Natural killer cell (primary cell): ENCODE results near the gene SELENOO. TPM values are rescaled to one million over a fixed set of nuclear protein-coding genes. Genes with fewer than 3 reads are reported as not detected.

Source experiments
- ATAC-seq, 3 donors: fragments of 150-1000 bp in 2 of 3; fragments of 200-7000 bp in 1 of 3; cut with Tn5 transposase; 1 replicate in 1 of 3; 2 replicates in 2 of 3; pipeline ENCODE4 v1.10.0; 2021; ENCODE audit warnings: mild to moderate bottlenecking in 2 of 3, moderate library complexity in 2 of 3
- DNase-seq, 2 donors: peaks; one replicate each; pipeline versions ENCODE4 v3.0.0 to v3.0.0-alpha.2; 2013 to 2021; ENCODE audit warnings: mixed read lengths in 1 of 2
- H3K27ac ChIP-seq: one replicate; pipeline ENCODE4 v1.5.1; 2013; ENCODE audit warnings: mild to moderate bottlenecking, low read length
- H3K27me3 ChIP-seq: one replicate; pipeline ENCODE4 v1.6.1; 2013; ENCODE audit warnings: low read length; ENCODE audit not compliant: control insufficient read depth, insufficient read depth
- H3K36me3 ChIP-seq: one replicate; pipeline ENCODE4 v1.6.1; 2013; ENCODE audit warnings: low read length; ENCODE audit not compliant: control insufficient read depth, insufficient read depth
- H3K4me1 ChIP-seq: one replicate; pipeline ENCODE4 v1.6.1; 2013; ENCODE audit warnings: low read length; ENCODE audit not compliant: control insufficient read depth, insufficient read depth
- H3K4me3 ChIP-seq: one replicate; pipeline ENCODE4 v1.5.1; 2013; ENCODE audit warnings: low read length
- H3K9me3 ChIP-seq: one replicate; pipeline ENCODE4 v1.6.1; 2013; ENCODE audit warnings: low read length; ENCODE audit not compliant: control insufficient read depth, insufficient read depth
- H3K27ac Mint-ChIP-seq, 2 donors: one replicate each; pipeline ENCODE4 v1.8.0; 2022; ENCODE audit warnings: mild to moderate bottlenecking in 2 of 2, mixed read lengths in 2 of 2, moderate library complexity in 1 of 2
- H3K27me3 Mint-ChIP-seq, 2 donors: one replicate each; pipeline ENCODE4 v1.8.0; 2022; ENCODE audit warnings: low read depth in 2 of 2, mixed read lengths in 2 of 2
- H3K36me3 Mint-ChIP-seq: one replicate; pipeline ENCODE4 v1.8.0; 2022; ENCODE audit warnings: mixed read lengths
- H3K4me1 Mint-ChIP-seq, 2 donors: one replicate each; pipeline ENCODE4 v1.8.0; 2022; ENCODE audit warnings: mixed read lengths in 2 of 2
- H3K4me3 Mint-ChIP-seq: one replicate; pipeline ENCODE4 v1.8.0; 2022; ENCODE audit warnings: mild to moderate bottlenecking, moderate library complexity, mixed read lengths
- H3K9me3 Mint-ChIP-seq, 2 donors: one replicate each; pipeline ENCODE4 v1.8.0; 2022; ENCODE audit warnings: mixed read lengths in 2 of 2
- CTCF ChIP-seq: fragments of 200-600 bp; IDR thresholded peaks from one replicate; pipeline ENCODE4 v1.8.0; 2022; ENCODE audit warnings: antibody characterized with exemption
- WGBS: methylation state at CpG from one replicate; pipeline ENCODE4 v1.1.7; 2013; ENCODE audit warnings: missing lambda C conversion rate; ENCODE audit not compliant: insufficient coverage; 5-methylcytosine and 5-hydroxymethylcytosine counted together
- intact Hi-C: fragments of 100-400 bp; cut with micrococcal nuclease; formaldehyde crosslinking; loops from one replicate; pipeline ENCODE4 v1.14.2; 2022
- total RNA-seq, 4 donors: library from RNA; stranded (reverse); fragments of 120-200 nt in 1 of 4; gene quantifications; one replicate each; pipeline versions ENCODE4 v1.2.3 to v1.2.4, GENCODE V29; 2013 to 2022

Gene SELENOO
- total RNA-seq, 3 donors from 2014 or later (not counting 1 experiment from before 2014, with no cell fraction given), result 37.3 to 45.2 (median 37.6) TPM

- H3K4me3 Mint-ChIP-seq, result no peak overlapping the region
- H3K36me3 Mint-ChIP-seq, result no peaks in the 10 kb centered on the region
- Histone ChIP-seq H3K27ac (no peak overlapping the region), H3K9me3 (no peaks in the 10 kb centered on the region), H3K4me3 (no peak overlapping the region), H3K4me1 (no peaks in the 10 kb centered on the region), H3K27me3 (no peaks in the 10 kb centered on the region), H3K36me3 (no peaks in the 10 kb centered on the region)
- H3K4me1 Mint-ChIP-seq, result no peaks in the 10 kb centered on the region
- H3K9me3 Mint-ChIP-seq, result no peaks in the 10 kb centered on the region
- no peak for TF ChIP-seq CTCF
- intact Hi-C loops, result no loop called here
- DNase-seq, result no peak
- no peak overlapping the region for H3K27ac Mint-ChIP-seq
- WGBS, result 88% methylated on average over 23 of the region's 23 CpGs
- peaks cover 8 to 12% of the 10 kb centered on the region in 2 donors for H3K27me3 Mint-ChIP-seq
- ATAC-seq, result no peak
Measured at GRCh38 chr22:50161508-50162390, 39.1 kb upstream of the SELENOO start.

GRCh38 chr22:50162391-50162956 lies 38.3 kb upstream of the SELENOO start:
- Mint-ChIP-seq H3K36me3 (no peaks in the 10 kb centered on the region), H3K27me3 (peaks cover 3 to 12% of the 10 kb centered on the region in 2 donors), H3K27ac (no peak overlapping the region), H3K4me1 (no peaks in the 10 kb centered on the region), H3K9me3 (no peaks in the 10 kb centered on the region), H3K4me3 (no peak overlapping the region)
- DNase-seq (no peak), ATAC-seq (no peak)
- Histone ChIP-seq H3K4me1 (no peaks in the 10 kb centered on the region), H3K9me3 (no peaks in the 10 kb centered on the region), H3K27ac (no peak overlapping the region), H3K36me3 (no peaks in the 10 kb centered on the region), H3K4me3 (no peak overlapping the region), H3K27me3 (no peaks in the 10 kb centered on the region)
- WGBS, result 80% methylated on average over 10 of the region's 10 CpGs
- intact Hi-C loops, result no loop called here
- no peak for TF ChIP-seq CTCF

- Histone ChIP-seq H3K36me3 (no peaks in the 10 kb centered on the region), H3K27me3 (peaks cover 8% of the 10 kb centered on the region), H3K4me3 (no peak overlapping the region), H3K4me1 (no peaks in the 10 kb centered on the region), H3K27ac (no peak overlapping the region), H3K9me3 (no peaks in the 10 kb centered on the region)
- intact Hi-C loops, result no loop called here
- no peak for ATAC-seq
- Mint-ChIP-seq H3K27ac (no peak overlapping the region), H3K4me1 (peaks cover 0 to 9% of the 10 kb centered on the region in 2 donors), H3K9me3 (no peaks in the 10 kb centered on the region), H3K27me3 (peaks cover 18 to 27% of the 10 kb centered on the region in 2 donors), H3K36me3 (no peaks in the 10 kb centered on the region), H3K4me3 (no peak overlapping the region)
- WGBS, result 93% methylated on average over 28 of the region's 28 CpGs
- DNase-seq, result no peak
- TF ChIP-seq CTCF, result no peak
Measured at GRCh38 chr22:50165436-50166123, 35.2 kb upstream of the SELENOO start.
